HUES6 (cell line): ENCODE measurements around the gene MED20.

Experiments
- H3K27ac ChIP-seq: 2 replicates; pipeline ENCODE4 v1.7.0; 2013; ENCODE audit warnings: low read depth, mild to moderate bottlenecking, low read length, inconsistent platforms
- H3K27me3 ChIP-seq: 2 replicates; pipeline ENCODE4 v1.6.1; 2013; ENCODE audit warnings: low read length; ENCODE audit not compliant: control insufficient read depth, insufficient read depth
- H3K36me3 ChIP-seq: 2 replicates; pipeline ENCODE4 v1.6.1; 2013; ENCODE audit warnings: low read length; ENCODE audit not compliant: control insufficient read depth, insufficient read depth
- H3K4me1 ChIP-seq: 2 replicates; pipeline ENCODE4 v1.6.1; 2013; ENCODE audit warnings: low read length; ENCODE audit not compliant: control insufficient read depth, insufficient read depth
- H3K4me3 ChIP-seq: 2 replicates; pipeline ENCODE4 v1.5.1; 2013; ENCODE audit warnings: low read depth, low read length
- H3K9ac ChIP-seq: one replicate; pipeline ENCODE4 v1.6.1; 2013; ENCODE audit warnings: mild to moderate bottlenecking, low read length
- H3K9me3 ChIP-seq: 2 replicates; pipeline ENCODE4 v1.6.1; 2013; ENCODE audit warnings: low read depth, low read length; ENCODE audit not compliant: control insufficient read depth, insufficient read depth

Gene MED20

DNA sequence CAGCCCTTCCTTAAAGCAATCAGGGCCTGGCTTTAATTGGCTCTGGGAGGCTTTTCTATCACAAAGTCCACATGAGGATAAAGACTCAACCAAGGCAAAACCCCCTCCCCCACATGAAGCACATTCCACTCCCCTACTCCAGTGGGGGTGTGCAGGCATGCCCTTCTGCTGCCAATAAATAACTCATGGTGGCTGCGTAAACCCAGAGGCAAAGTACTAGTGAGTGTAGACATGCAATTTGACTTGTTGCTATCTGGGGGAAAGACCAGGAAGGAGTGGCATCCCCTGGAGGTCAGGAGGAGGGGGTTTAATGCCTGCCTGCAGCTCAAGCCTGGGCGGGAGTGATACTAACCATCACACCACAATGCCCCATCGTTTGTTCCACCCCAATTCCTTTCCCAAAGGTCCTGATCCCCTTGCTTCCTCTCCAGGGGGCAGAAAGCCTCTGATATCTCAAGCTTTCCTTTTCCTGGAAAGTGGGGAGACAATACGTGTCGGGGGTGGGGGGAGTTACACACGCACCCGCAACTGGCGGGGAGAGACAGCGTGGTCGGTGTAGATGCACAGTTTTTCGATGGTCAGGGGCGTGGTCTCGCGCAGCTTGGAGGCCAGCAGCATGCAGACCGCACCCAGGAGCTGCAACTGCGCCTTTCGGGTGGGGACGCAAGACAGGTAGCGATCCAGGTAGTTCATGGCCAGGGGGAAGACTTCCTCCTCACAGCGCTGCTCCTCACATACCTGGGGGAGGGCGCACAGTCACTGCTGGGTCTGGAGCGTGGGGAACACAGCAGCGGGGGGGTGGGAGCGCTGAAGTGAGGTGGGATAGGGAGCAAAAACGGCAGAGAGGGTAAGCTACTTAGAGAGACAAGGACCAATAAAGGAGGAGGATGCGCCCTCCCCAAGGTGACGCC is 19.2 kb upstream of the MED20 start:
- no peak overlapping the region; the same call in 1 of the 2 replicates for H3K27ac ChIP-seq
- H3K4me3 ChIP-seq = peak overlapping the region; percentile 82
- peak overlapping the region; percentile 77 for H3K9ac ChIP-seq
- H3K36me3 ChIP-seq = peaks cover 22% of the 10 kb centered on the region
- H3K4me1 ChIP-seq = peaks cover 25% of the 10 kb centered on the region
- no peaks in the 10 kb centered on the region for H3K9me3 ChIP-seq
- no peaks in the 10 kb centered on the region for H3K27me3 ChIP-seq

DNA sequence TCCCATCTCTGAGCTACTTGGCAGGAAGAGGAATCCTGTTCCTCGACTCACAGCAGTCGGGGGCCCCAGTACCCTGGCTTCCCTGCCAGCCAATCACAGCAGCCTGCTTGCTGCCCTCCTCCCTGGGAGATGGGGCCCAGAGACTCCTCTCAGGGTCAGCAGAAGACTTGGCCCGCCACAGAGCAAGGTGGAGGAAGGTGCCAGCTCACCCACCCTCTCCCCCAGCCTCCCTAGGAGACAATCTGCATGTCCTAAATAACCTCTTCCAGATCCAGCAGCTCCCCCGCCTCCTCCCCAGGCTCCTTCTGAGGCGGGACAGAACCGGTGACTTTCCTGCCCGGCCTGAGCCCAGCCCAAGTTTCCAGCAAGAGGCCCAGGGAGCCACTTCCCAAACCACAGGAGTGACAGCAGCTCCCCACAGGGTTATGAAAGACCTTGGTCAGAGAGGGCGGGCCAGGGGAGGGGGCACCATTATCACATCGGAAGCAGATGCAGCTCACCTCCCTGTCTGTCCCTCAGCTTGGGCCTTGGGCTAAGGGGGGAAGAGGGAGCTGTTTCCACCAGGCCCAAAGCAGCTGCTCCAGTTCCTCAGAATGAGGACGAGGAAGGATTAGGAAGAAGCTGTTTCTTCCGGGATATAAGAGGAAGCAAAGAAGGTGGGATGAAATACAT is 18.4 kb upstream of the MED20 start:
- peak overlapping the region; percentile 82 for H3K4me3 ChIP-seq
- H3K27ac ChIP-seq = no peak overlapping the region; the same call in 1 of the 2 replicates
- H3K9me3 ChIP-seq = no peaks in the 10 kb centered on the region
- peak overlapping the region; percentile 2 for H3K9ac ChIP-seq
- H3K27me3 ChIP-seq = no peaks in the 10 kb centered on the region
- H3K4me1 ChIP-seq = peaks cover 25% of the 10 kb centered on the region
- peaks cover 30% of the 10 kb centered on the region for H3K36me3 ChIP-seq

DNA sequence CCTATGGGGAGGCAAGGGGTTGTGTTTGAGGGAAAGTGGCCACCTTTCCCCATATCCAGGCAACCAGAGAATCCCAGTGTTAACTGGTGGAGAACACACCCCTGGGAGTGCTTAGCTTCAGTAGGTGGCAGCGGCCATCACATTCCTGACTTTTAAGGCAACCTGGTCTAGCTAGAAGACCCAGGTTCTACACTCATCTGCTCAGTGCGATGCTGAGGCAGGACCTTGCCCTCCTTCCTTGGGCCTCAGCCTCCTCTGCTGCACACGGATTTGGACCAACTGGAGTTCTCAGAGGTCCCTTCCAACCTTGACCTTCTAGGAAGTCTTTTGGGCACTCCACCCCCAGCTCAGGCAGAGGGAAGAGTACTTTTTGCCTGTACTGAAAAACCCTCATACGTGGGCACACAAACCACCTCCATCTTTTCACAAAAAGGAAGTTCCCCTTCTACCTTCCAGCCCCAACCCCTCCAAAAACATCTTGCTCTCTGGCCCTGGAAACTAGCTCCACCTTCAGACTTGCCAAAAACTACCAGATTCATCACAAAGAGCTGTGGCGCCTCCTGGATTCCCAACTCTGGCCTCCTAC is 17.7 kb upstream of the MED20 start:
- H3K27ac ChIP-seq = no peak overlapping the region; the same call in 1 of the 2 replicates
- H3K9me3 ChIP-seq = no peaks in the 10 kb centered on the region
- H3K27me3 ChIP-seq = no peaks in the 10 kb centered on the region
- H3K9ac ChIP-seq = peak overlapping the region; percentile 2
- H3K4me1 ChIP-seq = peaks cover 25% of the 10 kb centered on the region
- H3K4me3 ChIP-seq = peak overlapping the region; percentile 82
- peaks cover 34% of the 10 kb centered on the region for H3K36me3 ChIP-seq

DNA sequence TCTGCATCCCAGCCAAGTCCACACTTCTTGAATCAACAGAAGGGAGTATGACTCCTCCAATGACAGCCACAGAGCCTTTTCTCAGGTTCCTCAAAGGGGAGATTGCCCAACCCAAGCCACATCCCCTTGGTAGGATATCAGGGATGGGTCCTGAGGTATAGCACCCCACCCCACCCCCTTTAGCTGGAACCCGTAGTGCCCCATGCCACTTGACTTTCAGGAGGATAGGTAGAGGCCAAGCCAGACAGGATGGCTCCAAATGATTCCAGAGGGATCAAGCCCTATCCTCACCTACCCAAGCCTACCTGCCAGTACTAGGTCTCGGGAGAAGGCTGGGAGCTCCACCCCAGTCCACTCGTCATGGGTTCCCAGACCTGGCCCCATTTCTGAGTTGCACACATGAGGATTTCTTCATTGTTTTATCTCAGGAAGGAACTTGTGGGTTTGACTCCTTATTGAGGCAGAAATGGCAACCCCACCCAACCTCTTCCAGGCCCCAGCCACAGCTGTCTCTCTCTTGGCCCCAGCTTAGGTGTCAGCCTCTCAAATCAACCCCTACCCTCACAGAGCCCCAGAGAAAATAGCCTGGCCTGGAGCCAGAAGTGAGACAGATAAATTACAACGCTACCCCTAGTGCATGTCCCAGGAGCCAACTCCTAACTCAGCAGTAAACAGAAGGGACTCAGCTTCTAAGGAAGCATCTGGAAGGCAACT is 17.1 kb upstream of the MED20 start:
- Histone ChIP-seq H3K4me1 (peaks cover 25% of the 10 kb centered on the region), H3K27ac (no peak overlapping the region), H3K27me3 (no peaks in the 10 kb centered on the region), H3K4me3 (no peak overlapping the region; the same call in 1 of the 2 replicates), H3K9me3 (no peaks in the 10 kb centered on the region), H3K36me3 (peaks cover 41% of the 10 kb centered on the region), H3K9ac (no peak overlapping the region)

DNA sequence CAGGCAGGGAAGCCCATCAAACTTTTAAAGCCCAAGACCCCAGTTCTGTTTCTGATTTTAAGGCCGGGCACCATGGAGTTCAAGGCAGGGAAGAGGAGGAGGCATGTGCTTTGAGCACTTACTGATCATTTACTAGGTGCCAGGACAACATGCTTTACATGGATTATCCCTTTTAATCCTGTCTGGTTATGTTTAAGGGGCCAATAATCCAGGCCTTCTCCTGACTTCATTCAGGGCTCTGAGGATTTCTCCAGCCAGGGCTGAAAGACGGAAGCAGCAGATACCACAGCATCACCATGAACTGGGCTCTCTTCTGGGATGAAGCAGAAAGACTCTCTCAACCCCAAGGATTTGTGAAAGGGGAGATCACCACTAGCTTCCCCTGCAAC is 16.5 kb upstream of the MED20 start:
- H3K27ac ChIP-seq = no peak overlapping the region

DNA sequence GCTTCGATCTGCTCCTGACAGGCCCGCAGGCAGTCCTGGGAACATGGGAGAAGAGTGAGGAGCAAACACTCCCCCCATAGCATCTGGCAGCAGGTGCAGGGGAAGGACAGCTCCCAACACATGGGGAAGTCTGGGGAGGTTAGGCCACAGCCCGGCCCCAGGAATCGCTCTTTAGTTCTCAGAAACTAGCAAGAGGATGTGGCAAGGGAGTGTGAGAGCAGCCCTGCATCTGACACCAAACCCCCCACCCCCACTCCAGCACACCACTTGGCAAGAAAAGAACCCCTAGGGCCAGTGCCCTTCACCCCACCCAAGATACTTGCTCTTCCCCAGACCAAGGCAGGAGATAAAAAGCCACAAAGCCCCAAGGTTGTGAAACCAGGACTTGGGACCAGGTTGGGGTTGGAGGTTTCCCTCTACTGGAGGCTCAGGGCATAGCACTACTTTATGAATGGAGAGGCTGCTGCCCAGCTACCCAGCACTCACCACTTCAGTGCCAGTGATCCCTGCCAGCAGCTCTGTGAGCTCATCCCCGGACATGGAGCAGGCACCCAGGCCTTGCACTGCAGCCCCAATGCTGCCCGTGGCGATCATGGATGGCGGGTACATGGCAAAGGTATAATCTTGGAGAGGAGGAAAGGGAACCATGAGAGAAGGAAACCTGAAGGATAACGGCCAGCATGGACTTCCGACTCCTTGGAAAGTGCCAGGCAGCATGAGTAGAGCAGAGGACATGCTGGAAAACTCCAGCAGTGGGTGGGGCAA is 15.3 kb upstream of the MED20 start:
- Histone ChIP-seq H3K9ac (no peak overlapping the region), H3K4me1 (peaks cover 21% of the 10 kb centered on the region), H3K36me3 (peaks cover 59% of the 10 kb centered on the region), H3K4me3 (no peak overlapping the region), H3K9me3 (no peaks in the 10 kb centered on the region), H3K27me3 (no peaks in the 10 kb centered on the region), H3K27ac (no peak overlapping the region)

More for the DNA sequence above, 16.5 kb upstream of the MED20 start:
- H3K9me3 ChIP-seq = no peaks in the 10 kb centered on the region
- no peak overlapping the region for H3K9ac ChIP-seq
- H3K27me3 ChIP-seq = no peaks in the 10 kb centered on the region
- peaks cover 47% of the 10 kb centered on the region for H3K36me3 ChIP-seq
- H3K4me3 ChIP-seq = no peak overlapping the region
- peaks cover 25% of the 10 kb centered on the region for H3K4me1 ChIP-seq

DNA sequence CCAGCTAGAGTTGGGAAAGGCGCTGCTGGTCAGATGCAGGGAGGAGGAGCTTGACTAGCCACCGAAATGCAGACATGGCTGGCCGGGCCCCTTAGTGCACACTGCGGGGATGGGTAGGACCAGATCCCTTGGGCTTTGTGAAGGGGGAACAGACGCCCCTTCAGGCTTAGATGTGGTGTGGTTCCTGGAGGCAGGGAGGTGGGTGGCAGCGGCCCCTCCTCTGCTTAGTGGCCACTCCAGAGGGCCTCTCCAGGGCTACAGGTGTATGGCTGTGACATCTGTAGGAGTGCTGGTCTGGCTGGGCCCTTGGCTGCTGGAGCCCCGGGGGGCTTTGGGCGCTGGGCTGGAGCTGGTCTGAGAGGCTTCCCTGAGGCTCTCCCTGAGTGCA is 14.7 kb upstream of the MED20 start:
- Histone ChIP-seq H3K9ac (no peak overlapping the region), H3K4me3 (no peak overlapping the region), H3K27me3 (no peaks in the 10 kb centered on the region), H3K36me3 (peaks cover 64% of the 10 kb centered on the region), H3K9me3 (no peaks in the 10 kb centered on the region), H3K4me1 (peaks cover 21% of the 10 kb centered on the region), H3K27ac (no peak overlapping the region)

DNA sequence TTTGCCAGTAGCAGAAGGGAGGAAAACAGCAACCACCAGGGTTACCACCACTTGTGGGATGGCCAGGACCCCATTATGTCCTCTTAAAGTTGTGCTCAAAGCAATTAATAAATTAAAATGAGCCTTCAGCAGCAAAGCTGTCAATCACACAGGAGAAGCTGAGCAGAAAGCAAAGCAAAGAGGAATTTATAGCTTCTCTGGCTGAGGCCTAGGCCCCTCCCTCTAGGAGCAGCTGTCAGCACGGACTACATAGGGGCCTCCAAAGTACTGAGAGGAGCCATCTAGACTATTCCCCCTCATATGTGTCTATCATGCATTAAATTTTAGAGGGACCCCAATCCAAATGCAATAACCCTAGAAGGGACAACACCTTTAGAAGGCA is 14.2 kb upstream of the MED20 start:
- no peak overlapping the region for H3K27ac ChIP-seq
- H3K36me3 ChIP-seq = peaks cover 69% of the 10 kb centered on the region
- H3K9me3 ChIP-seq = no peaks in the 10 kb centered on the region
- H3K27me3 ChIP-seq = no peaks in the 10 kb centered on the region
- peaks cover 19% of the 10 kb centered on the region for H3K4me1 ChIP-seq
- no peak overlapping the region for H3K4me3 ChIP-seq
- no peak overlapping the region for H3K9ac ChIP-seq

DNA sequence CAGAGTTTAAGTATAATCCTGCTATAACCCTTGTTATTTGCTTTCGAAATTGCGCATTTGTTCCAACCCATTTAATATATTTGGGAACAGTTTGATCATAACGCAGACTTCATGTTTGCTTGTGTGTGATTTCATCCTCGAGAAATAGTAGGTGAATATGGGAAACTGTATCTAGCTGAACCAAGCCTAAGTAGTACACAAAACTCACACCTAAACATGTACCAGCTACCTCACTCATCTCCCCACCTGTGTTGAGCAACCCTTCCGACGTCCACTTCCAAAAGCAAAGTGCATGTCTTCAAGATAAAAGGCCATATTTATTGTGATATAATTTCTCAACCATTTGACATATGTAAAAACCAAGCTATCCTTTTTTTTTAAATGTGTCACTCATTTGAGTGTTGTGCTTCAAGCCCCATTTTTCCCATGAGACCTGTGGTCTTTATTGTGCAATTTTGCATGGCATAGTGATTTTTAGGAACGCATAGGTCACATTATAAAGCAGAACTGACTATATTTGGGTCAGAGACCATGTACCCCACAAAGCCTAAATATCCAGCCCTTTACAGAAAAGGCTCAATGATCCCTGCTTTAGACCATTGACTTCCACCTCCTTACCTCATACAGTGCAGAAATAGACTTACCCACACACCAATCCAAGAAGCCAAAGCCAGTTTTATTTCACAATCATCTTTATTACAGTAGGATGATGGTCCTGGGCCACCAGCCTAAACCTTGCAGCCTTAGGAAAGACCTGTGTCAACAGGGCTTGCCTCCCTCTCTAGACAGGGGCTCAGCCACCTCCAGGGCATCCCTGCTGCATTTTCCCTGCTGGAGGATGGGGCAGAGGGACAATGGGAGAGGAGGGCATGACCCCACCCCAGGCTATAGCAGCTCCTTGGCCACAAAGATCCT is 13.6 kb upstream of the MED20 start:
- H3K36me3 ChIP-seq = peaks cover 76% of the 10 kb centered on the region
- H3K4me1 ChIP-seq = peaks cover 13% of the 10 kb centered on the region
- H3K4me3 ChIP-seq = no peak overlapping the region
- no peak overlapping the region for H3K9ac ChIP-seq
- no peaks in the 10 kb centered on the region for H3K9me3 ChIP-seq
- no peaks in the 10 kb centered on the region for H3K27me3 ChIP-seq
- H3K27ac ChIP-seq = no peak overlapping the region
